ENCODE data around the gene NDUFB2. TPM values are rescaled to one million over a fixed set of nuclear protein-coding genes. Genes with fewer than 3 reads are reported as not detected.

Gene NDUFB2
- total and polyA plus RNA-seq, 2 of the 13 experiments (the other 11 are each of a cell fraction or from before 2014, with no cell fraction given), result 206 to 221 TPM

- no peak for TF ChIP-seq NFKB2 (CRISPR knock-in tag; IDR thresholded peaks at IDR 0.05; ENCODE audit: borderline replicate concordance)
- TF ChIP-seq ZNF160 (CRISPR knock-in tag; IDR thresholded peaks at IDR 0.05), result no peak
- TF ChIP-seq KLF16 (CRISPR knock-in tag; IDR thresholded peaks at IDR 0.05), result no peak
- TF ChIP-seq SMAD1 (CRISPR knock-in tag; IDR thresholded peaks at IDR 0.05; ENCODE audit: borderline replicate concordance, low read depth), result no peak
- no peak for TF ChIP-seq ZNF569 (CRISPR knock-in tag; IDR thresholded peaks at IDR 0.05; ENCODE audit: borderline replicate concordance)
- TF ChIP-seq, protein P1, sequence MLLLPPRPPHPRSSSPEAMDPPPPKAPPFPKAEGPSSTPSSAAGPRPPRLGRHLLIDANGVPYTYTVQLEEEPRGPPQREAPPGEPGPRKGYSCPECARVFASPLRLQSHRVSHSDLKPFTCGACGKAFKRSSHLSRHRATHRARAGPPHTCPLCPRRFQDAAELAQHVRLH (CRISPR knock-in tag; IDR thresholded peaks at IDR 0.05; ENCODE audit: borderline replicate concordance, low read depth), result no peak
- no peak for TF ChIP-seq HNRNPH1 (optimal IDR thresholded peaks at IDR 0.05; ENCODE audit: low read depth, low read length)
- TF ChIP-seq U2AF2 (IDR thresholded peaks at IDR 0.05; ENCODE audit: low read depth, low read length), result no peak
- no peak for TF ChIP-seq MZF1 (CRISPR knock-in tag; IDR thresholded peaks at IDR 0.05; ENCODE audit: borderline replicate concordance)
Observed at GRCh38 chr7:140724706-140725105, 28.2 kb downstream of the NDUFB2 start (continued).

DNA sequence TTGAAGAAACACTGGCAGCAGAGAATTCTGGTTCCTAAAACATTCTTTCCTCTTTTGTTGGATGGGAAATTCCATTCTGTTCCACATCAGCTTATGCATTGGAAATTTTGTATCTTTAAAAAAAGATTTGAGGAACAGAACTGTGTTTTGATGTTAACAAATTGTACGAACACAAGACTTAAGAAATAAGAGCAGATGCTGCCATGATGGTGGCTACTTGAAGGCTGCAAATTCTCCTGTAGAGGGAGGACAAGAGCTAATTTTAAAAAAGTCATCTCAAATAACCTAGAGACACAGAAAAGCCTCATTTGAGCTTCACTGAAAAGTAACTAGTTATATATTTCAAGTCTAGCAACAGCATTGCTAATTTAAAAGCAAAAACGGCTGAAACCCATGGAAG, 29.8 kb downstream of the NDUFB2 start:
- Histone ChIP-seq H3K4me2 (ENCODE audit: low read depth, low read length) (no peak overlapping the region), H3K27me3 (ENCODE audit: control insufficient read depth in 1 of 2, insufficient read depth in 2 of 2, low read length in 2 of 2) (no peaks in the 10 kb centered on the region), H3K9ac (ENCODE audit: insufficient read depth, low read depth, low read length) (no peak overlapping the region), H3K36me3 (replicated peaks in 1 of 2; ENCODE audit: control insufficient read depth in 1 of 2, insufficient read depth in 2 of 2, low read length in 2 of 2) (peaks cover 8% of the 10 kb centered on the region in 2 experiments; a peak in 4 of 5 replicates), H4K20me1 (ENCODE audit: insufficient read depth, low read length) (no peaks in the 10 kb centered on the region), H3K4me1 (ENCODE audit: insufficient read depth, low read length) (no peaks in the 10 kb centered on the region), H2AFZ (ENCODE audit: low read length) (no peak overlapping the region), H3K79me2 (ENCODE audit: insufficient read depth, low read length) (no peaks in the 10 kb centered on the region), H3K9me3 (ENCODE audit: low read length) (no peaks in the 10 kb centered on the region), H3K4me3 (replicated peaks in 1 of 3; ENCODE audit: insufficient read depth in 1 of 3, low read depth in 2 of 3, low read length in 3 of 3) (no peak overlapping the region), H3K27ac (ENCODE audit: extremely low read length, insufficient read depth, low read length) (no peak overlapping the region)
- in situ Hi-C loops (cut with HindIII; ENCODE audit: extremely low pct_ligation_motif_present, low pct_unique_long_range_greater_than_20kb), result no loop called here
- BruUV-seq (replicated peaks), result no TSS peak
- ChIA-PET POLR2A (no interaction called here), CTCF (ENCODE audit: low intra/inter-chr PET ratio, low total read pairs) (no interaction called here)
- FAIRE-seq (peak; percentile 36), ATAC-seq (peak; percentile 30; the same call in 1 of the 3 replicates), DNase-seq (ENCODE audit: low spot score) (peak; percentile 10)
- intact Hi-C loops (cut with micrococcal nuclease; ENCODE audit: unreplicated experiment), result loop anchor here (2.0 kb wide), 1 partner anchor 287 kb away; no protein-coding TSS in a partner anchor
- no peak for TF ChIP-seq ZNF282 (IDR thresholded peaks at IDR 0.05; ENCODE audit: partially characterized antibody)
- TF ChIP-seq STAG1 (CRISPR knock-in tag; IDR thresholded peaks at IDR 0.05), result peak; percentile 60
- no peak for TF ChIP-seq TARDBP (CRISPR knock-in tag; IDR thresholded peaks at IDR 0.05)
- TF ChIP-seq ATF4 (CRISPR knock-in tag; IDR thresholded peaks at IDR 0.05), result no peak
- TF ChIP-seq, protein P2, sequence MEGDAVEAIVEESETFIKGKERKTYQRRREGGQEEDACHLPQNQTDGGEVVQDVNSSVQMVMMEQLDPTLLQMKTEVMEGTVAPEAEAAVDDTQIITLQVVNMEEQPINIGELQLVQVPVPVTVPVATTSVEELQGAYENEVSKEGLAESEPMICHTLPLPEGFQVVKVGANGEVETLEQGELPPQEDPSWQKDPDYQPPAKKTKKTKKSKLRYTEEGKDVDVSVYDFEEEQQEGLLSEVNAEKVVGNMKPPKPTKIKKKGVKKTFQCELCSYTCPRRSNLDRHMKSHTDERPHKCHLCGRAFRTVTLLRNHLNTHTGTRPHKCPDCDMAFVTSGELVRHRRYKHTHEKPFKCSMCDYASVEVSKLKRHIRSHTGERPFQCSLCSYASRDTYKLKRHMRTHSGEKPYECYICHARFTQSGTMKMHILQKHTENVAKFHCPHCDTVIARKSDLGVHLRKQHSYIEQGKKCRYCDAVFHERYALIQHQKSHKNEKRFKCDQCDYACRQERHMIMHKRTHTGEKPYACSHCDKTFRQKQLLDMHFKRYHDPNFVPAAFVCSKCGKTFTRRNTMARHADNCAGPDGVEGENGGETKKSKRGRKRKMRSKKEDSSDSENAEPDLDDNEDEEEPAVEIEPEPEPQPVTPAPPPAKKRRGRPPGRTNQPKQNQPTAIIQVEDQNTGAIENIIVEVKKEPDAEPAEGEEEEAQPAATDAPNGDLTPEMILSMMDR (CRISPR knock-in tag; IDR thresholded peaks at IDR 0.05), result peak; percentile 42
- 56% methylated on average over 2 of the region's 2 CpGs for WGBS (ENCODE audit: low lambda C conversion rate)
